SHP77 treated with DMSO at 0.1 percent for 48 hours (cell line): ENCODE measurements around the gene SFXN2.
A peak's percentile ranks its signal among the peaks of the same experiment; 100 is the strongest.
"Not testable (repeated sequence)": the region's sequence is repeated elsewhere in the genome, so short reads cannot be mapped to it uniquely, and the experiment has no call there.

ENCODE experiments used
- DNase-seq: peaks from one replicate; lab custom pipeline; 2025; lab: John Stamatoyannopoulos, UW

Gene SFXN2

DNA sequence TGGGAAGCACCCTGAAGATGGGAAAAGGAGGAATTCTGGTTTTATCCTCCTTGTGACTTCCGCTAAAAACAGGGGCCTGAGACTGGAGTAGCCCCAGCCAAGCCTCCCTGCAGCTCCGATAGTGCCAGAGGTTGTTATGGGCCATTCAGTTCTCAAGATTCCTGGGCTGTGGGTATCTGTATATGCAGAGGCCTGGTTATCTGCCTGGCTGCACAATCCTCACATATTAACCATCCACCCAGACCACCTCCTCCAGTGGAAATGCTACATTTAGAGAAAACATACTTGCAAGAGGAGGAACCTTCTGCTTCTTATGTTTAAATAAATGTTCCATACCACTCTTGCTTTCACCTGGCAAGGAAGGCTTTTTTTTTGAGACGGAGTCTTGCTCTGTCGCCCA, 34.8 kb upstream of the SFXN2 start:
- no peak for DNase-seq

DNA sequence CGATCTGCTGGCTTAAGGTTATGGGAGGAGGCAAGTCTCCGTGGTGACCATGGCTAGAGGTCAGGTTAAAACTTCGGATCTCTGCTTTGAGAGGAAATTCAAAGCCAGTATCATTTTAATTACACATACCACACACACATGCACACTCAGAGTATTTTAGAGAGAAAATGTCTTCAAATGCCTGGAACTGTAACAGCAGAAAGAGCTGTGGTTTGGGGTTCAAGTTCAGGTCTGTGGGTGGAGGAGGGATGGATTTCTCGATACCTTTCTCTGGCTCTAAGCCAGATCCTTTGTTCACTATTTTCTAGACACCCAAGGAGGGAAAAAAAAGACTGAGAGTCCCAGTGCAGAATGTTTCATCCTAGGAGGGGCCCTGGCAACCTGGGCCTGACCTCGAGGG, 32.7 kb upstream of the SFXN2 start:
- no peak for DNase-seq

GRCh38 chr10:102682416-102682815, 32.0 kb upstream of the SFXN2 start:
- DNase-seq, result no peak

DNA sequence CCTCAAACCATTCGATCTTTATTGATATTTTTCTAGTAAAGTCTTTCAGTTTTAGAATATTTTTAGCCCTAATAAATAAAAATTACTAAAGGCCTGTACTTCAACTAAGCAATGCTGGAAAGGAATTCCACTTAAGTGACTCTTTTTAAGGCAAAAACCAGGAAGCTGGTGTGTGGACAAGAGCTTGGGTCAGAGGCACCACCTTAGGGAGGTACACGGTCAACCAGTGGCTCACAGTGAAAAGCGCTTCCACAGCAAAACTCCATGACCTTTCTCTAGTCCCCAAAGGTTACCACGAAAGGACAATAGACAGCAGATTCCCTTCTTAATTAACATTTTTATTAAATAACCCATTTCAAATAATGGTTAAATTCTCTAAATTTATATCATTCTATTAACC, 31.5 kb upstream of the SFXN2 start:
- no peak for DNase-seq

GRCh38 chr10:102683736-102684135, 30.7 kb upstream of the SFXN2 start:
- DNase-seq, result no peak

- DNase-seq, result no peak
Measured at GRCh38 chr10:102691285-102692066, 23.0 kb upstream of the SFXN2 start.

DNA sequence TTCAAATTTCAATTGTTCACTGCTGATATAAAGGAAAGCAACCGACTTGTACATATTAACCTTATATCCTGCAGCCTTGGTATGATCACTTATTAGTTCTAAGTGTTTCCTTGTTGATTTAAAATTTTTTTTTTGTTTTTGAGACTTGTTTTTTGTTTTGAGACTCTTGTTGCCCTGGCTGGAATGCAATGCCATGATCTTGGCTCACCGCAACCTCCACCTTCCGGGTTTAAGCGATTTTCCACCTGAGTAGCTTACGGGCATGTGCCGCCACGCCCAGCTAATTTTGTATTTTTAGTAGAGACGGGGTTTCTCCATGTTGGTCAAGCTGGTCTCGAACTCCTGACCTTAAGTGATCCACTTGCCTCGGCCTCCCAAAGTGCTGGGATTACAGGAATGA, 19.0 kb upstream of the SFXN2 start:
- not testable (repeated sequence) for DNase-seq

DNA sequence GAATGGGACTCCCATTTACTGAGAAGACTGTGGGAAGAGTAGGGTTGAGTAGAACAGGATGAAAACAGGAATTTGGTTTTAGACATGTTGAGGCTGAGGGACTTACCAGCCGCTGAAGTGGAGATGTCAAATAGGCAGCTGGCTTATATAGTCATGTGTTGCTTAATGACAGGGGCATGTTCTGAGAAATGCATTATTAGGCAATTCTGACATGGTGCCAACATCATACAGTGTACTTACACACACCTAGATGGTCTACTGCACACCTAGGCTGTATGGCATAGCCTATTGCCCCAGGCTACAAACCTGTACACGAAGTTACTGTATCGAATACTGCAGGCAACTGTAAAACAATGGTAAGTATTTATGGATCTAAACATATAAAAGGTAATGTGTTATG, 17.7 kb upstream of the SFXN2 start:
- no peak for DNase-seq

DNA sequence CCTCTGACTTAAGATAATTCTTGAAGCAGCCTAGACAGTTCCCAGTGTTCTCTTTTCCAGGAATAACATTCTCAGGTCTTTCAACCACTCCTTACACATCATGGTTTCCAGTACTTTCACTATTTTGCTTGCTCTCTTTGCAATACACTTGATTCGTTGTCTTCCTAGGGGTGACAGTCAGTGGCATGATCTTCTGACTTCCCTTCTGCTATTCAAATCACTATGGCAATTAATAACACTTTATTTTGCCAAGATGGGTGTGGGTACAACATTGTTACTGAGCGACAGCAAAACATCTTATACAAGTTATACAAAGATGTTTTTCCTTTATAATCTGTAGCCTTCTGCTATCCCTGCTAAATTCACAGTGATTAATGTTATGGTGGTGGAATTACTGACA, 15.5 kb upstream of the SFXN2 start:
- DNase-seq, result no peak

- DNase-seq, result no peak
Measured at GRCh38 chr10:102701272-102701671, 13.2 kb upstream of the SFXN2 start.

- DNase-seq, result no peak
Measured at GRCh38 chr10:102701796-102702195, 12.6 kb upstream of the SFXN2 start.

GRCh38 chr10:102702742-102703141, 11.7 kb upstream of the SFXN2 start:
- no peak for DNase-seq

- DNase-seq, result no peak
Measured at GRCh38 chr10:102704915-102705314, 9.5 kb upstream of the SFXN2 start.

DNA sequence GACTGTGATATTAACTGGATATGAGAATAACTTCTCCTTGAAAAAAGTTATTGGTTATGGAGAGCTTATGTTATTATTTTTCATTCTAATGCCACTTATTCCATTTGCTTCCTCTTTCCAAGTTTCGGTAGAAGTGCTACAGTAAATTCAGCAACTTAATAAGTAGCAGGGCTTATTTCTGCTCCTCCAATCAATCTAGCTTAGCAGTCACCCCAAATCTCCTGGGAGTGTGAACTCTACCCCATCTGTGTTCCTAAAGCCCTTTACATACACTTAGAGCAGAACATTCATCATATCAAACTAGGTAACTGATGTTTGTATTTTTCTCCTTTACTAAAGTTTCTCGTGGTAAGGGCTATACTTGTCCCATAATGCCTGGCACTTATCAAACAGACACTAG, 8.9 kb upstream of the SFXN2 start:
- no peak for DNase-seq

DNA sequence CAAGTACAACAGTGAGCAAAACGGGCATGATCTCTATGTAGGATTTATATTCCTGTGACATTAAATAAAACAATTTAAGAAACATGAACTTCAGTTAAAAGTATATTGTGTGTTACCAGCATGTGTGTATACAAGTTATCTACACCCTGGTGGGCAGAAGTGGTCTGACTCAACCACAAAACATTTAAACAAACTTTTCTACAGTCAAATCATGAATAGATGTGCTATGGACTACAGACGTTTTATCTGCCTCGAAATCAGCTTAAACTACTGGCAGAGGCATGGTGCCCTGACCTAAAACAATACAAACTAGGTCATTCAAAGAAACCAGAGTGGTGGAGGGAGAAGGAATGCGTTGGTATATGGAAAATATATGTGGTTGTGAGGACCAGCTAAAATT, 3.8 kb upstream of the SFXN2 start:
- DNase-seq, result no peak

GRCh38 chr10:102712089-102712488, 2.3 kb upstream of the SFXN2 start:
- no peak for DNase-seq

- DNase-seq, result no peak
Measured at GRCh38 chr10:102712843-102713538, 1.4 kb upstream of the SFXN2 start.

DNA sequence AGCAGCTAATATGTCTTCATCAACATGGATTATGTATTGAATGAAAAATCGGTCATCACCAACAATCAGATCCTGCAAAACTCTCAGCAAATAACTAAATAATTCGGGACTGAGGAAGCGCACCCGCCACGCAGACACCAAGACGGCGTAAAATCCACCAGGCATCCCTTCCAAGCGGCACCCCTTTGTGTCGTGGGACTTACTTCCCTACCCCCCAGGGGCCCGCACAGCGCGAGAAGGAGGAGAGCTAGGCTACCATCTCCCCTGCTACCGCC, 960 bp upstream of the SFXN2 start:
- no peak for DNase-seq

DNA sequence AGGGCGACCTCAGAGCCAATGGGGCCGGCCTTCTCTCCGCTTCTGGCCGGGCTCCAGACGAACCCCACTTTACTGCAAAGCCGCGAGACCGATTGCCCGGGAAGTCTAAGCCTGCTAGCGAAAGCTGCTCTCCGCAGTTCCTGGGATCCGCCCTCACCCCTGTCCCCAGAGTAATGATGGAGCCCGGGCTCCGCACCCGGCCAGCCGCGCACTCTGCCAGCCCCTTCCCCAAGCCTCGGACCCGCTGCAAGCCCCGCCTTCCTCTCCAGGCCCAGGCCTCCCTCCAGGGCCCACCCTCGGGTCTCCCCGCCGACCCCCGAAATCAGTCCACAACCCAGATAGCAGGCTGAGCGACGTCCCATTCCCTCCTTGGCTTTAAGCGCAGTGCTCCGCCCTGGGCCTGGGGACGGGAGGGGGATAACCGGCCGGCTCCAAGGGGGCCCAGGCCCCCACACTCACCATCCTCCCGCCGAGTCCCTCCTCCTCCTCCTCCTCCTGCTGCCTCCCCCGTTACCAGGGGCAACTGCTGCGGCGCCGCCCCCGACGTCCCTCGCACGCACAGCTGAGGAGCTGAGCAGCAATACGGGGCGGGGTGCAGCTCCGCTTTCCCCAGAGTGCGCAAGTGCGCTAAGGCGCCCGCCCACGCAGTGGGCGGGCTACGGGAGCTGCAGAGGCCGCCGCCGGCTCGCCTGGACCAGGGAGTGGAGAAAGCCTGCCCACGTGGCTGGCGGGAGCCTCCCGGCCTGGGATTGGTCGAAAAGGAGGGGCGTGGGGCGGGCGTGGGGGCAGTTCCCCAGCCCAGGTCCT, 419 bp upstream of the SFXN2 start, which contains the start of gene ARL3:
Gene ARL3 (minus strand): TSS at position 584 of the 807 bp plus-strand sequence. CDS start 122 bp downstream, at position 462.
- DNase-seq, result peak; percentile 94

DNA sequence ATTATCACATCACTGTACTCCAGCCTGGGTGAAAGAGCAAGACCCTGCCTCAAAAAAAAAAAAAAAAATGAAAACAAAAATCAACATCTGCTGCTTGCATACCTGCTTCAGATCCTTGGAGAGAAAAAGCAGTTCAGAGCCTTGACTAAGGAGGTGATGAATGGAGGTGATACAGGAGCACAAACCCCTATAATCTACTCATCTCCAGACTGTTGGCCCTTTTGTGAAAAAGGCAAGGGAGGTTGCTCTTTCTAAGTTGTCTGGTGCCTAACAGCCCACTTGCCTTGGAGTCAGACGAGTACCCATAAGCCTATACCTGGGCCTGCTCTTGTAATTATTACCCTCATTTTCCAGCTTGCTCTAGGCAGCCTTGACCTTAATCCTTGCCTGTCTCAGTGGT, 1.4 kb downstream of the SFXN2 start:
- no peak for DNase-seq

GRCh38 chr10:102716900-102717565, 2.6 kb downstream of the SFXN2 start:
- DNase-seq, result not testable (repeated sequence)

DNA sequence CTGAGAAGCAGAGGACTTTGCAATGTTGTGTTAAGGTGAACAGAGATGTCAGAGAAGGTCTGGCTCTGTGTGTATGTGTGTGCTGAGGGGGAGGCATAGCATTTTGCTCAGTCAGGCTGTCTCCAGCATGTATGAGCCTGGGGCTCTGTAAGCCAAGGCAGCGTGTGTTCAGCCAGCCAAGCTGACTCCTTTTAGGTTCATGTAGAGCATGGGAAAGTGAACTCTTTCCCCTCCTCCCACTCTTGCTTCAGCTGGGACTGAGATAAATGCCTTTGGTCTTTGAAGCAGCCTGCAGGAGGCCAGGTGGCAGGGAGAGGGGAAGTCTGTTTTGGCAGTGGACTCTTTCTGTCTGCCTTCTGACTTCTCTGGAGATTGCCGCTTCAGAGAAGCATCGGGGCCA, 3.8 kb downstream of the SFXN2 start:
- DNase-seq, result no peak
